NCI-H345 treated with DMSO at 0.1 percent for 48 hours (cell line): Measurements from ENCODE around the gene RARB.

Experiments used
- DNase-seq: peaks from one replicate; lab custom pipeline; 2025; ENCODE audit not compliant: unreplicated experiment; lab: John Stamatoyannopoulos, UW

Gene RARB

GRCh38 chr3:25503898-25504301, 75.8 kb downstream of the RARB start:
- no peak for DNase-seq

GRCh38 chr3:25505581-25505980, 77.5 kb downstream of the RARB start:
- no peak for DNase-seq

- no peak for DNase-seq
Measured at GRCh38 chr3:25507811-25508210, 79.7 kb downstream of the RARB start.

DNA sequence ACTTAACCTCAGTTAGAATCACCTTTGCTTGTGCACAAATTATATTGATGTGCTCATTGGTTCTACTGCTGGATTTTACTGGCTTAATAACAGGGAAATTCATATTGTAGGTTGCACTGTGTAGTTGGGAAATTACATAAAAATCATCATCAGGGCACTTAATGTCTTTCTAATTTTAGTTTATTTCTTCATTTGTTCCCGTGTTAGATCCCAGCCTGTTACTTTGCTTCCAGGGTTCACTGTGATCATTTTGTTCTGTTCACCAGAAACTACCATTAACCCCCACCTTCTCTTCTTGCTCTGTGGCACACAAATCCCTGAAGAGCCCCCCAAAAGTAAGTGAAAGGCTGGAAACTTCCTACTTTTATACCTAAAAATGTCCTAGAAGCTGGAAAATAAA, 80.4 kb downstream of the RARB start:
- DNase-seq, result no peak

DNA sequence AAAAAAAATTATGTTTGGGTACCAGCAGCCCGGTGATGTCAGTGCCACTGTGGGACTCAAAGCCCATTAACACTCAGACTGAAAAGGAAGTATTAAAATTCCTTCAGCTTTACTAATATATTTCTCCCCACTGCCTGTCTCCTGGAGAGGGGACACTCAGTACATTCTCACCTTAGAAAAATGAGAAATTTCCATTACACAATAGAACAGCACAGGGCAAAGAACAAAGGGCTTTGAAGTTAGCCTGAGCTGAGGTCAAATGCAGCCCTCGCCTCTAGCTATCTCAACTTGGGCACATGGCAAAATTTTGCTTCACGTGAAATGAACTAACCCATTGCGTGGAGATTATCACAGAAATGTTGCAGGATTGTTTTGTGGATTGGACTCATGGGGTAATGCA, 80.8 kb downstream of the RARB start:
- DNase-seq, result no peak

GRCh38 chr3:25510797-25511196, 82.7 kb downstream of the RARB start:
- no peak for DNase-seq

DNA sequence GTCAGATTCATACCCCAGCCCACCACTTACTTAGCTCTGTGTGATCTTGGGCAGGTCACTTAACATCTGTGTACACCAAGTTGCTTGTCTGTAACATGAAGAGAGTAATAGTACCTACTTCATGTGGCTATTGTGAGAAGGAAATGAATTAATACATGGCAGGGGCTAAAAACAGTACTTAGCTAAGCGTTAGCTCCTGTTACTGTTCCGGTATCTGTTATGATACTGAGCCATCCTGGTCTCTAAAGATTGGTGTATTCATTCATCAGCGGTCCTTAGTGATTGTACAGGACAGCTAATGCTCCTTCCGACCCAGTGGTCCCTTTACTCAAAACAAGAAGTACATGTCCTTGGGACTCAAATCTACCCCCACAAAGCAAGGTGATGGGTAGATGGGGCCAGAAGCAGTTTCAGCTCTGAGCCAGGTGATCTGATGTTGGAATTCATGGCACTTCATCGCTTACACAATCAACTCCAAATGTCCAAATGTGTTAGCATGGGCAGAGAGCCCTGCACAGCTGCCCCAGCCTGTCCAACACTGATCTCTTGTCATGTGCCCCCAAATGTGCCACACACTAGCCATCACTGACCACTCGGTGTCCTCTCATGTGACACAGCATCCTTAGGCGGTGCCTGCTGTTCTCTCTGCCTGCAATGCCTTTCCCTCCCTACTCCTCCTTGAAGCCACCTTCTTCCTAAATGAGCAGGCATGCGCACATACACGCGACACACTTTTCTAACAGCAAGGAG, 84.1 kb downstream of the RARB start:
- no peak for DNase-seq

GRCh38 chr3:25513642-25514266, 85.7 kb downstream of the RARB start:
- DNase-seq, result no peak

DNA sequence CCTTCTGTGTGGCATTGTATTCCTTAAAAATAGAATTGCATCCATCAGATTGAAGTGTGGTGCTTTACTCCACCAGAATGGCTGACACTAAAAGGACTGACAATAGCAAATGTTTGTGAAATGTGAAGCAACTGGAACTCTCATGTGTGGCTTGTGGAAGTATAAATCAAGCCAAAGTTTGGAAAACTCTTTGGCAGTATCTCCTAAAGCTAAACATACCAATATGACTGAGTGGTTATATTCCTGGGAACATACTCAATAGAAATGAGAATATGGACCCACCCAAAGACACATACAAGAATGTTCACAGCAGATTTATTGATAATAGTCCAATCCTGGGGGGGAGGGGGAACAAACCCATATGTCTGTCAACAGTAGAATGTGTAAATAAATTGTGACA, 87.1 kb downstream of the RARB start:
- no peak for DNase-seq

- no peak for DNase-seq
Measured at GRCh38 chr3:25520926-25521559, 93.0 kb downstream of the RARB start.

- DNase-seq, result no peak
Measured at GRCh38 chr3:25527336-25527735, 99.3 kb downstream of the RARB start.

- no peak for DNase-seq
Measured at GRCh38 chr3:25527801-25528200, 99.7 kb downstream of the RARB start.

GRCh38 chr3:25531971-25532370, 103.9 kb downstream of the RARB start:
- DNase-seq, result no peak

DNA sequence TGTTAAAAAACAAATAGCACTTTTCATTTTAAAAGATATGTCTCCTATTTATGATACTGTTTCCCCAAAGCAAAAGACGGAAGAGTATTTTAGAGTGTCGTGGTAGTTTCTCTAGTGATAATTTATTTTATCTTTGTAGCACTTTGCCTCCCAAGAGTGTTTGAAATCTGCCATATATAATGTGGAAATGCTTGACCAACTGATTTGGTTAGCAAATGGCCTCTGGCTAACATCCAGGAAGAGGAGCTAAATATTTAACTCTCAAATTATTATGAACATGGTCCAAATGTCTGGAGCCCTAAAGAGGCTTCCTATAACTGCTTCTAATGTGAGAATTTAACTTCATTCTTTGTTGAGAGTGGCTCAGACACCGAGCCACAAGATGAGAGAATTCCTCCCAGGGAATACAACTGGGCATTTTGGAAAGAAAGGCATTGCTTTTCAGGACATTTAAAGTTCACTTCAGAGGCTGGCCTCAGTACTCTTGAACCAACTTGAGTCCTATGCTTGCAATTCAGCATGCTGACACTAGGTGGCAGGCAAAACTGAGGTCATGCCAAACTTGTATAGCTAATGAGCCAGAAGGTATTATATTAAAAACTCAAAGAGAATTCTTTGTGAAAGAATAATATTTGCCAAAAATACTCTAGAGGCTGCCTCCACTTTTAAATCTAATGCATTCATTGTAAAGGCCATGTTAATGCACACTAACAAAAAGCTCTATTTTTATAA, 104.5 kb downstream of the RARB start:
- DNase-seq, result no peak

DNA sequence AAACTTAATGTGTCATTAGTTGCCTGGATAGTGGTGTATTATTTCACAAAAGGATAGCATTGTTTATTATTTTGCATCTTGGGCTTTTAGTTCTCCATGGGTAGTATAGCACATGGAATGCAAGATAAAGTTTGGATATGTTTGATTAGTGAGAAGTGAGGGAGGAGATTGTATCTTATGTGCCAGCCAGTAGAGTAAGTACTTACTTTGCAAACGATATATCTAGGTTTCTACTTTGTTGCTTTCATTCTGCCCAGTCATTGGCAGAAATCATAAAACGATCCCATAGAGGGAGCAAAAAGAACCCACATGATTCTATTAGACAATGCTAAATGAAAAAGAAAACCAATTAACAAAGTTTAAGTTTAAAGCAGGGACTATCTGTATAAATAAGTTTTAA, 105.3 kb downstream of the RARB start:
- DNase-seq, result no peak

DNA sequence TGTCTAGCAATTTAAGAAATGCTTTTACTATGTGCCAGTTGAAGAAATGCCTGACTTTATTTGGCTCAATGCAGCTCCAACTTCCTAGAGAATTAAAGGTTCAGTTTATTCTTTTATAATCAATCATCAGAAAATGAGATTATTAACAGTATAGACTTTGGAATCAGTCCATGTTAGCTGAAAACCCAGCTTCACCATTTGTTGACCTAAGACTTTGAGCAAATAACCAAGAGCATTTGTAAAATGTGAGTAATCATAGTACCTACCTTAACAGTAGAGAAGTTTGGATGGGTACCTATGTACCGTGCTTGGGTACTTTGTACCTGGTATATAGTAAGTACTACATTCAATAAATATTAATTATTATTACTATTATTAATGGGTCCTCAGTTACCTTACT, 105.9 kb downstream of the RARB start:
- no peak for DNase-seq

GRCh38 chr3:25536521-25537391, 108.7 kb downstream of the RARB start:
- no peak for DNase-seq

- no peak for DNase-seq
Measured at GRCh38 chr3:25537516-25537915, 109.5 kb downstream of the RARB start.

DNA sequence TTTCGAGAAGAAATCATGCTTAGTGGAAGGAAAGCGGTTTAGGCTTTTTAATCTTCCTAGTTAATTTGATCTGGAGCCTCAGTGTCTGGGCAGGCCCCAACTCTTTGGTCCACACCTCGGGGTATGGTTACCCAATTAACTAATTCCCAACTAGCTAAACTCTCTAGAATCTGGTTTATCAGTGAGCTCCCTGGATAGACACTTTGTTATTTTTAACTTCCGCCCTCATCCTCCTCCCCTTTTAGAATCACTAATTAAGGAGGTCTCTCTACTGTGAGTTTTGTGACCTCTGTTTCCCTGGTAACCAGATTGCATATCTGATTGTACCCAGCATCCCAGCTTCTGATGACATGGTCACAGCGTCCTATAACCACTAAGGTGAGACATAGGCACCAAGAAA, 112.2 kb downstream of the RARB start:
- no peak for DNase-seq

DNA sequence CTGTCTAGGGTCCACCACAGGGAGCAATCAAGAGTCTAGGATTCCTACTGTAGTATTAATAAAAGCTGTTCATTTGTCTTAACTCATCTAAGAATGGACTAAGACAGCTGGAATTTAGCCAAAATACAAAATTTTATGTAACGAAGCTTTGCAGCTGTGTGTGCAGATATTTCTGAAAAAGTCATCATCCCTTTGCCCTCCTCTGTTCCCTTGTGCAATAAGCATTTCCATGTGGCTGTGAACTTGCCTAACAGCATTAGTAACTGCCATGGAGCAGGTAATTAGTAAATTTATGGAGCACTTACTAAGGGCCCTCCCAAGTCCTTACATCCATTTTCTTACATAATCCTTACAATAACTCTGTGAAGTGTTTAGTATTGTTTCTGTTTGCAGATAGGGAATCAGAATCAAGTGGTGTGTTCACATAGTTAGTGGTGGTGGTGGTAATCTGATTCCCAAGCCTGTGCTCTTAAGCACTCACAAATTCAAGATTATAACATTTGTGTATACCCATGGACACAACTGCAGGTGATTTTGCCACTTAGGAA, 114.5 kb downstream of the RARB start:
- DNase-seq, result no peak

DNA sequence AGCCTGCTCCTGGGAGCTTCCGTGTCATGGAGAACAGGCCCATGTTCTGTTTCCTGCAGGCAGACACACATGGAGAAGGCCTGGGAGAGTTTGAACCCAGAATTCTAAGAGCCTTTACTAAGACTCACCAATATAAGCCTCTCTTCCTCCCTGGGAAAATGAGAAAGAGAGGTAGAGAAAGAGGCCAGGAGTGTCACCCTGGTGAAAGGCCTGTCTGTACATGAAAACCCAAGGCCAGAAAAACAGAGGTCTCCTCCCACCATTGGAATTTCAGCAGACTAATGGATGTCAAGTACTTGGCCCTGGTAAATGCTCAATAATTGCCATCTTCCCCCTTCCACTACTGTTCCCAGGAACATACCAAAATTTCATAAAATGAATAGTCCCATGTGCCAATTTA, 119.0 kb downstream of the RARB start:
- DNase-seq, result no peak
